PFSK-1 (cell line): ENCODE measurements around the gene GKN1.

Experiments
- FOXP2 ChIP-seq: optimal IDR thresholded peaks from 2 replicates; pipeline ENCODE3; 2011; ENCODE audit warnings: borderline replicate concordance, control low read depth, inconsistent platforms; ENCODE audit not compliant: insufficient read depth; ENCODE audit errors: extremely low read length, extremely low read depth
- POLR2AphosphoS5 ChIP-seq: IDR thresholded peaks from 2 replicates; pipeline ENCODE4 v1.6.1; 2012; ENCODE audit warnings: low read depth, mild to moderate bottlenecking, control low read depth, low read length, moderate library complexity
- REST ChIP-seq, 2 experiments: IDR thresholded peaks; 2 replicates each; pipeline versions ENCODE4 v1.6.1 to v1.8.0; 2011 to 2012; ENCODE audit warnings: low read depth in 2 of 2, low read length in 2 of 2, control low read depth in 1 of 2, inconsistent platforms in 1 of 2, mild to moderate bottlenecking in 1 of 2, moderate library complexity in 1 of 2; ENCODE audit not compliant: insufficient read depth in 1 of 2
- SIN3A ChIP-seq: IDR thresholded peaks from 2 replicates; pipeline ENCODE4 v1.6.1; 2012; ENCODE audit warnings: mild to moderate bottlenecking, low read length, moderate library complexity, borderline replicate concordance; ENCODE audit not compliant: insufficient read depth
- TAF1 ChIP-seq: IDR thresholded peaks from 2 replicates; pipeline ENCODE4 v1.6.1; 2012; ENCODE audit warnings: low read length, control low read depth, borderline replicate concordance; ENCODE audit not compliant: insufficient read depth

Gene GKN1

GRCh38 chr2:68952887-68953521, 21.4 kb upstream of the GKN1 start, which contains the start of gene GKN2:
Gene GKN2, minus strand, starts transcription at chr2:68952893. Its CDS starts 32 bp downstream, at chr2:68952861.
- TF ChIP-seq SIN3A: no peak
- TF ChIP-seq TAF1: no peak
- TF ChIP-seq FOXP2: no peak
- TF ChIP-seq REST (IDR thresholded peaks at IDR 0.05; ENCODE audit: insufficient read depth in 1 of 2, low read depth in 2 of 2, low read length in 2 of 2): no peak
- no peak for TF ChIP-seq POLR2AphosphoS5

- no peak for TF ChIP-seq SIN3A
- TF ChIP-seq REST (IDR thresholded peaks at IDR 0.05; ENCODE audit: insufficient read depth in 1 of 2, low read depth in 2 of 2, low read length in 2 of 2): no peak
- TF ChIP-seq TAF1: no peak
- TF ChIP-seq FOXP2: no peak
- no peak for TF ChIP-seq POLR2AphosphoS5
Observed at GRCh38 chr2:68959001-68959400, 15.4 kb upstream of the GKN1 start.

- no peak for TF ChIP-seq TAF1
- no peak for TF ChIP-seq FOXP2
Observed at GRCh38 chr2:68961380-68961779, 13.1 kb upstream of the GKN1 start.

- TF ChIP-seq FOXP2 (no peak), TAF1 (no peak), REST (IDR thresholded peaks at IDR 0.05; ENCODE audit: insufficient read depth in 1 of 2, low read depth in 2 of 2, low read length in 2 of 2) (no peak), SIN3A (no peak), POLR2AphosphoS5 (no peak)
Observed at GRCh38 chr2:68964282-68964681, 10.2 kb upstream of the GKN1 start.

- TF ChIP-seq SIN3A: no peak
- TF ChIP-seq FOXP2: no peak
- TF ChIP-seq POLR2AphosphoS5: no peak
- TF ChIP-seq REST (IDR thresholded peaks at IDR 0.05; ENCODE audit: insufficient read depth in 1 of 2, low read depth in 2 of 2, low read length in 2 of 2): no peak
- TF ChIP-seq TAF1: no peak
Observed at GRCh38 chr2:68968221-68968620, 6.2 kb upstream of the GKN1 start.
